ENCODE data around the gene SLC35E2B. TPM values are rescaled to one million over a fixed set of nuclear protein-coding genes. Genes with fewer than 3 reads are reported as not detected.
"Not testable (repeated sequence)": the region's sequence is repeated elsewhere in the genome, so short reads cannot be mapped to it uniquely, and the experiment has no call there.

SLC35E2B gene
- polyA plus RNA-seq, 3 donors, result 12.2 to 29.2 (median 17.7) TPM

DNA sequence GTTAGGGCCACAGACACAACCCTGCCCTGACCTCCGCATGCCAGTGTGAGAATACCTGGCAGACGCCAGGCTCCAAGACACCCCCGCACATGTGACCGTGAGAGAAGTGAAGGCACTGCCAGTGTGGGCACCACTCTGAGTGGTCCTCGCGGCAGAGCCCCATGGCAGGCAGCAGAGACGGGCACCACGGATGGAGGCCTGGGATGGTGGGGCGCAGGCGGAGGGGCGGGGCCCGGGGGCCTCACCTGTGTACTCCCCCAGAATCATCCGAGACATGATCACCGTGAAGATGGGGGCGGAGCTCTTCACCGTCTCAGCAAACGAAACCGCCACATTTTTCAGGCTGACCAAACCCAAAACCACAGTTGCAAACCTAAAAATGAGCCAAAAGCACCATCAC is 17.4 kb downstream of the SLC35E2B start:
- no CpG with 5 or more reads among the region's 18 CpGs for WGBS (ENCODE audit: insufficient coverage)
- H3K4me3 ChIP-seq (replicated peaks in 1 of 3; ENCODE audit: low read depth in 2 of 3, low read length in 3 of 3); H3K9me3 ChIP-seq (replicated peaks in 1 of 2; ENCODE audit: control insufficient read depth in 1 of 2, insufficient read depth in 1 of 2, low read length in 2 of 2); H2AFZ ChIP-seq (ENCODE audit: insufficient read depth, low read depth, low read length, poor library complexity, severe bottlenecking); H3K9me3 Mint-ChIP-seq; H3K27ac ChIP-seq (ENCODE audit: low read depth in 1 of 2, low read length in 2 of 2); H3K4me3 Mint-ChIP-seq; H3K27ac Mint-ChIP-seq; H3K4me2 ChIP-seq (replicated peaks; ENCODE audit: extremely low read depth, low read length, poor library complexity, severe bottlenecking); DNase-seq; H3K27me3 Mint-ChIP-seq (ENCODE audit: low read depth in 3 of 3); intact Hi-C loops (cut with micrococcal nuclease); H3K4me1 ChIP-seq (ENCODE audit: control insufficient read depth in 1 of 2, insufficient read depth in 2 of 2, low read length in 2 of 2); H3K4me1 Mint-ChIP-seq; H3K27me3 ChIP-seq (ENCODE audit: control insufficient read depth in 2 of 2, insufficient read depth in 2 of 2, low read length in 2 of 2); H3K9ac ChIP-seq (ENCODE audit: insufficient read depth, low read length, poor library complexity, severe bottlenecking): not testable (repeated sequence)
- Histone ChIP-seq H4K20me1 (ENCODE audit: insufficient read depth, low read length) (peaks cover 26% of the 10 kb centered on the region), H3K36me3 (replicated peaks in 1 of 2; ENCODE audit: control insufficient read depth in 1 of 2, insufficient read depth in 2 of 2, low read length in 2 of 2) (peaks cover 25 to 31% of the 10 kb centered on the region in 2 donors), H3K79me2 (ENCODE audit: insufficient read depth, low read length) (peaks cover 24% of the 10 kb centered on the region)
- H3K36me3 Mint-ChIP-seq, result peaks cover 28 to 56% of the 10 kb centered on the region in 2 donors

- H3K4me2 ChIP-seq (replicated peaks; ENCODE audit: extremely low read depth, low read length, poor library complexity, severe bottlenecking); H3K4me1 Mint-ChIP-seq; H3K4me3 Mint-ChIP-seq; H3K9me3 Mint-ChIP-seq; H2AFZ ChIP-seq (ENCODE audit: insufficient read depth, low read depth, low read length, poor library complexity, severe bottlenecking); H3K9me3 ChIP-seq (replicated peaks in 1 of 2; ENCODE audit: control insufficient read depth in 1 of 2, insufficient read depth in 1 of 2, low read length in 2 of 2); H3K9ac ChIP-seq (ENCODE audit: insufficient read depth, low read length, poor library complexity, severe bottlenecking); H3K27ac ChIP-seq (ENCODE audit: low read depth in 1 of 2, low read length in 2 of 2); H3K4me1 ChIP-seq (ENCODE audit: control insufficient read depth in 1 of 2, insufficient read depth in 2 of 2, low read length in 2 of 2); H3K4me3 ChIP-seq (replicated peaks in 1 of 3; ENCODE audit: low read depth in 2 of 3, low read length in 3 of 3); H3K27me3 Mint-ChIP-seq (ENCODE audit: low read depth in 3 of 3); intact Hi-C loops (cut with micrococcal nuclease); DNase-seq; H3K27me3 ChIP-seq (ENCODE audit: control insufficient read depth in 2 of 2, insufficient read depth in 2 of 2, low read length in 2 of 2); H3K27ac Mint-ChIP-seq: not testable (repeated sequence)
- peaks cover 25% of the 10 kb centered on the region for H4K20me1 ChIP-seq (ENCODE audit: insufficient read depth, low read length)
- H3K36me3 ChIP-seq (replicated peaks in 1 of 2; ENCODE audit: control insufficient read depth in 1 of 2, insufficient read depth in 2 of 2, low read length in 2 of 2), result peaks cover 28 to 35% of the 10 kb centered on the region in 2 donors
- 89% methylated on average over 5 of the region's 21 CpGs for WGBS (ENCODE audit: insufficient coverage)
- H3K36me3 Mint-ChIP-seq, result peaks cover 31 to 60% of the 10 kb centered on the region in 2 donors
- H3K79me2 ChIP-seq (ENCODE audit: insufficient read depth, low read length), result peaks cover 20% of the 10 kb centered on the region
These were observed 17.8 kb downstream of the SLC35E2B start for GRCh38 chr1:1674806-1675205.

GRCh38 chr1:1672181-1672965 is 20.2 kb downstream of the SLC35E2B start:
- intact Hi-C loops (cut with micrococcal nuclease), result no loop called here
- no peak overlapping the region for H3K27ac Mint-ChIP-seq
- no peak overlapping the region for H3K4me3 ChIP-seq (replicated peaks in 1 of 3; ENCODE audit: low read depth in 2 of 3, low read length in 3 of 3)
- no peak for TF ChIP-seq CTCF (IDR thresholded peaks at IDR 0.05)
- peaks cover 2% of the 10 kb centered on the region for H4K20me1 ChIP-seq (ENCODE audit: insufficient read depth, low read length)
- H2AFZ ChIP-seq (ENCODE audit: insufficient read depth, low read depth, low read length, poor library complexity, severe bottlenecking), result no peak overlapping the region
- no peaks in the 10 kb centered on the region for H3K9me3 Mint-ChIP-seq
- WGBS (ENCODE audit: insufficient coverage), result 95% methylated on average over 19 of the region's 25 CpGs
- H3K4me3 Mint-ChIP-seq, result no peak overlapping the region
- H3K36me3 Mint-ChIP-seq, result peaks cover 35 to 57% of the 10 kb centered on the region in 2 donors
- no peak overlapping the region for H3K9ac ChIP-seq (ENCODE audit: insufficient read depth, low read length, poor library complexity, severe bottlenecking)
- DNase-seq, result no peak
- no peaks in the 10 kb centered on the region for H3K27me3 ChIP-seq (ENCODE audit: control insufficient read depth in 2 of 2, insufficient read depth in 2 of 2, low read length in 2 of 2)
- H3K27me3 Mint-ChIP-seq (ENCODE audit: low read depth in 3 of 3), result peaks cover 0 to 2% (median 1%) of the 10 kb centered on the region in 3 donors
- peaks cover 4% of the 10 kb centered on the region for H3K4me1 Mint-ChIP-seq
- no peak overlapping the region for H3K4me2 ChIP-seq (replicated peaks; ENCODE audit: extremely low read depth, low read length, poor library complexity, severe bottlenecking)
- H3K79me2 ChIP-seq (ENCODE audit: insufficient read depth, low read length), result no peaks in the 10 kb centered on the region
- peaks cover 44 to 53% of the 10 kb centered on the region in 2 donors for H3K36me3 ChIP-seq (replicated peaks in 1 of 2; ENCODE audit: control insufficient read depth in 1 of 2, insufficient read depth in 2 of 2, low read length in 2 of 2)
- H3K27ac ChIP-seq (ENCODE audit: low read depth in 1 of 2, low read length in 2 of 2), result no peak overlapping the region
- H3K9me3 ChIP-seq (replicated peaks in 1 of 2; ENCODE audit: control insufficient read depth in 1 of 2, insufficient read depth in 1 of 2, low read length in 2 of 2), result no peaks in the 10 kb centered on the region
- H3K4me1 ChIP-seq (ENCODE audit: control insufficient read depth in 1 of 2, insufficient read depth in 2 of 2, low read length in 2 of 2), result no peaks in the 10 kb centered on the region

Data from CD14-positive monocyte (primary cell).